ENCODE data around the gene GALR1.
A peak's percentile ranks its signal among the peaks of the same experiment; 100 is the strongest.

Gene GALR1

GRCh38 chr18:77316641-77317040 is 67.0 kb downstream of the GALR1 start:
- Histone ChIP-seq H3K4me2 (no peak overlapping the region), H3K4me1 (peaks cover 14% of the 10 kb centered on the region), H3K9ac (no peak overlapping the region), H3K27ac (no peak overlapping the region), H3K27me3 (no peaks in the 10 kb centered on the region), H3K9me3 (no peaks in the 10 kb centered on the region), H3K4me3 (no peak overlapping the region), H4K20me1 (no peaks in the 10 kb centered on the region), H3K36me3 (no peaks in the 10 kb centered on the region)
- TF ChIP-seq Cebpa-rat (IDR thresholded peaks at IDR 0.05) = no peak

GRCh38 chr18:77320971-77321559 is 71.4 kb downstream of the GALR1 start:
- Histone ChIP-seq H3K9me3 (no peaks in the 10 kb centered on the region), H3K27ac (no peak overlapping the region), H3K27me3 (no peaks in the 10 kb centered on the region), H3K9ac (peak overlapping the region; percentile 38; the same call in 1 of the 2 replicates), H3K4me2 (peak overlapping the region; percentile 62), H3K4me3 (no peak overlapping the region), H4K20me1 (no peaks in the 10 kb centered on the region), H3K4me1 (peaks cover 14% of the 10 kb centered on the region), H3K36me3 (no peaks in the 10 kb centered on the region)
- no peak for TF ChIP-seq Cebpa-rat (IDR thresholded peaks at IDR 0.05)

GRCh38 chr18:77321823-77322805 is 72.5 kb downstream of the GALR1 start:
- H4K20me1 ChIP-seq = no peaks in the 10 kb centered on the region

GRCh38 chr18:77323640-77324299 is 74.1 kb downstream of the GALR1 start:
- H3K36me3 ChIP-seq = no peaks in the 10 kb centered on the region
- no peak for TF ChIP-seq Cebpa-rat (IDR thresholded peaks at IDR 0.05)
- no peaks in the 10 kb centered on the region for H3K27me3 ChIP-seq
- H3K4me2 ChIP-seq = no peak overlapping the region
- H3K4me3 ChIP-seq = no peak overlapping the region
- H3K9ac ChIP-seq = no peak overlapping the region
- H4K20me1 ChIP-seq = no peaks in the 10 kb centered on the region
- H3K9me3 ChIP-seq = no peaks in the 10 kb centered on the region
- no peak overlapping the region for H3K27ac ChIP-seq
- H3K4me1 ChIP-seq = peaks cover 14% of the 10 kb centered on the region

More at GRCh38 chr18:77321823-77322805, 72.5 kb downstream of the GALR1 start:
- no peak for TF ChIP-seq Cebpa-rat (IDR thresholded peaks at IDR 0.05)
- peaks cover 14% of the 10 kb centered on the region for H3K4me1 ChIP-seq
- H3K4me2 ChIP-seq = no peak overlapping the region
- no peak overlapping the region for H3K27ac ChIP-seq
- H3K36me3 ChIP-seq = no peaks in the 10 kb centered on the region
- no peaks in the 10 kb centered on the region for H3K9me3 ChIP-seq
- no peak overlapping the region for H3K9ac ChIP-seq
- no peaks in the 10 kb centered on the region for H3K27me3 ChIP-seq
- no peak overlapping the region for H3K4me3 ChIP-seq

Measured in BLaER1 (cell line).